MM.1S (cell line): ENCODE results near the gene GPATCH2.
A peak's percentile ranks its signal among the peaks of the same experiment; 100 is the strongest.

Experiments used
- DNase-seq: peaks from one replicate; pipeline ENCODE4 v3.0.0-alpha.2; 2015
- H2AFZ ChIP-seq: fragments of 300-600 bp; sonication (generic); 2 replicates; pipeline ENCODE4 v1.6.0; 2016; ENCODE audit warnings: antibody characterized with exemption, low read length
- H3F3A ChIP-seq: fragments of 300-600 bp; sonication (generic); 2 replicates; pipeline ENCODE4 v1.6.1; 2016; ENCODE audit warnings: mild to moderate bottlenecking, antibody characterized with exemption, low read length, moderate library complexity, mixed read lengths; ENCODE audit not compliant: insufficient read depth
- H3K27ac ChIP-seq: fragments of 300-600 bp; sonication (generic); 2 replicates; pipeline ENCODE4 v1.5.1; 2016; ENCODE audit warnings: mild to moderate bottlenecking, low read length
- H3K27me3 ChIP-seq: fragments of 300-600 bp; sonication (generic); replicated peaks from 2 replicates; pipeline ENCODE4 v1.6.0; 2016; ENCODE audit warnings: low read length; ENCODE audit not compliant: insufficient read depth
- H3K36me3 ChIP-seq: fragments of 300-600 bp; sonication (generic); replicated peaks from 2 replicates; pipeline ENCODE4 v1.6.1; 2016; ENCODE audit warnings: mild to moderate bottlenecking, low read length, mixed read lengths; ENCODE audit not compliant: insufficient read depth
- H3K4me1 ChIP-seq: fragments of 300-600 bp; sonication (generic); 2 replicates; pipeline ENCODE4 v1.6.1; 2016; ENCODE audit warnings: low read length, mixed read lengths
- H3K4me2 ChIP-seq: fragments of 300-600 bp; sonication (generic); 2 replicates; pipeline ENCODE4 v1.6.0; 2016; ENCODE audit warnings: low read depth, low read length
- H3K4me3 ChIP-seq: fragments of 300-600 bp; sonication (generic); 2 replicates; pipeline ENCODE4 v1.5.1; 2016; ENCODE audit warnings: low read length, mixed read lengths
- H3K79me2 ChIP-seq: fragments of 300-600 bp; sonication (generic); 2 replicates; pipeline ENCODE4 v1.6.1; 2016; ENCODE audit warnings: mixed run types, low read length, mixed read lengths
- H3K9ac ChIP-seq: fragments of 300-600 bp; sonication (generic); 2 replicates; pipeline ENCODE4 v1.6.1; 2016; ENCODE audit warnings: low read length, mixed read lengths
- H3K9me2 ChIP-seq: fragments of 300-600 bp; sonication (generic); replicated peaks from 2 replicates; pipeline ENCODE4 v1.6.1; 2016; ENCODE audit warnings: mild to moderate bottlenecking, low read length, mixed read lengths; ENCODE audit not compliant: insufficient read depth
- H3K9me3 ChIP-seq: fragments of 300-600 bp; sonication (generic); replicated peaks from 2 replicates; pipeline ENCODE4 v1.6.1; 2016; ENCODE audit warnings: mild to moderate bottlenecking, low read length, mixed read lengths; ENCODE audit not compliant: insufficient read depth
- H4K20me1 ChIP-seq: fragments of 300-600 bp; sonication (generic); 2 replicates; pipeline ENCODE4 v1.6.1; 2016; ENCODE audit warnings: mild to moderate bottlenecking, low read length, moderate library complexity, mixed read lengths; ENCODE audit not compliant: insufficient read depth
- CTCF ChIP-seq: fragments of 300-600 bp; sonication (generic); IDR thresholded peaks from 2 replicates; pipeline ENCODE4 v1.5.1; 2016; ENCODE audit warnings: antibody characterized with exemption, low read length, mixed read lengths
- EZH2 ChIP-seq: fragments of 300-600 bp; sonication (generic); optimal IDR thresholded peaks from 2 replicates; pipeline ENCODE3; 2017; ENCODE audit warnings: low read depth, mild to moderate bottlenecking, antibody characterized with exemption, low read length, mixed read lengths
- EZH2phosphoT487 ChIP-seq: fragments of 300-600 bp; sonication (generic); IDR thresholded peaks from 2 replicates; pipeline ENCODE4 v1.6.1; 2018; ENCODE audit warnings: antibody characterized with exemption, low read length

The GPATCH2 gene

DNA sequence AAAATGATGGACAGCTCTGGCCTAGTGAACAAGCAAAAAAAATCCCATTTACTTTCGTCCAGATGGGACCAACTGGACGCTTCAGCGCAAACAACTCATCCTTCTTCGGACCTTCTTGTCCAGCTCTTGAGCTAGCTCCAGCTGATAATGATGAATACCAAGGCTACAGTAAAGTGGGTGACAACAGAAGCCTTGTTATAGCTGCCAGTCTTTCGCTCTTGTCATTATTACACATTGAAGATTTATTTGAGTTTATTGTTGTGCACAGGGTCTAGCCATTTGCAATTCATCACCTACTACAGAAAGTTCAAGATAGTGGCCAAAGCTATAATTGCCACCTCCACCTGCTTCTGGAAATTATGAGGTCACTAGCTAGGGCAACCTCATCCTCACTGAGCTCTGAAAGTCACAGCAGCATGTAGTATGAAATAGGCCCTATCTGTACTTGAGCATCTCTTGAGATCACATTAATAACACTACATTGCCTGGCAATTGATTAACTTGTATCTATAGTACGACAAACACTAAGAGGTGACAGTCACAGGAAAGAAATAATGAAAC lies 76.9 kb downstream of the GPATCH2 start:
- Histone ChIP-seq H3K4me1 (no peaks in the 10 kb centered on the region), H2AFZ (no peak overlapping the region), H3K27me3 (no peaks in the 10 kb centered on the region), H4K20me1 (no peaks in the 10 kb centered on the region), H3K9me2 (no peaks in the 10 kb centered on the region), H3K4me2 (no peak overlapping the region), H3K79me2 (no peaks in the 10 kb centered on the region), H3K36me3 (no peaks in the 10 kb centered on the region), H3F3A (no peaks in the 10 kb centered on the region), H3K9ac (no peak overlapping the region), H3K27ac (no peak overlapping the region), H3K4me3 (no peak overlapping the region), H3K9me3 (no peaks in the 10 kb centered on the region)
- TF ChIP-seq CTCF (no peak), EZH2 (no peak), EZH2phosphoT487 (no peak)
- DNase-seq, result no peak

DNA sequence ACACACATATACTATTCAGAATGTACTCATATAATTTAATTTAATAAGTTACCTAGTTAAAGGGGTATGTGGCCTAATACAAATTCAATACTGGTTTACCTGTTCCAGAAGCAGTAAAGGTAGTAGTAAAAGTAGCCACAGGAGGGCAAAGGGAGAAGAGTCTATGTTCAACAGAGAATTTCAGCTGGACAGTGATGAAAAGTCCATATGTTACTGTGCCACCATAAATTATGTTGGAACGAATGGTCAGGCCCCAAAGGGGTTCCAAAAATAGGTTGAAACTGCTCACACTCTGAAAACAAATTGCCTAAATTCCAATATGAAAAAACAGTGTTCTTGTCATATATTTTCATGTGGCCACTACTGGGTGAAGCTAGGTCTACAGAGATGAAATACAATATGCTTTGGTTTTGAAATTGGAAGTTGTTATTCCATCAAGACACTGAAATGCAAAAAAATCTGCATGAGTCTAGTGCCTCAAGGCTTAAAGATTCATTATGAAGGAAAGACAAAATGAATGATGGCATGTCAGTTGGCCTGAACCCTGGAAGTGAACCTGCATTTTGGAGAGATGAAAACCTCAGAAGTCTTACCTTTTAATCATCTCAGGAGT lies 78.4 kb downstream of the GPATCH2 start:
- Histone ChIP-seq H3K9ac (no peak overlapping the region), H3K9me2 (no peaks in the 10 kb centered on the region), H3K4me3 (no peak overlapping the region), H3K4me1 (no peaks in the 10 kb centered on the region), H3K9me3 (no peaks in the 10 kb centered on the region), H3K4me2 (no peak overlapping the region), H3K36me3 (no peaks in the 10 kb centered on the region), H3F3A (no peaks in the 10 kb centered on the region), H4K20me1 (no peaks in the 10 kb centered on the region), H3K79me2 (no peaks in the 10 kb centered on the region), H2AFZ (no peak overlapping the region), H3K27ac (no peak overlapping the region), H3K27me3 (no peaks in the 10 kb centered on the region)
- TF ChIP-seq EZH2 (no peak), CTCF (no peak), EZH2phosphoT487 (no peak)
- DNase-seq, result no peak

DNA sequence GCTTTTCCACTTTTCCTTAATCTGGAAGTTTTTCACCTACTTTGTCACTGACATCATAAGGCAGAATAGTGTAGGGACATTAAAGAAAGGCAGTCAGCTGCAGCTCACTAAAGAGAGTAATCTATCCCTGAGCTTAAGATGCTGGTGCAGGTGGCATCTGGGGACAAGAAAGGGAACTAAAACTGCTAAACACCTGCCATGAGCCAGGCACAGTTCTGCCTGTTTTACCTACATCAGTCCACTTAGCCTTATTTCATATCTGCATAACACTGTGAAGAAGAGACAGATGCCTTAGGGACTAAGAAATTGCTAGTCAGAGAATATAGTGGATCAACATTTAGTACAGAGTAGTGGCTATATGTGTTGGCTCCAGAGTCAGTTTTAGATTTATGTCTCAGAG lies 88.1 kb downstream of the GPATCH2 start:
- no peak overlapping the region for H2AFZ ChIP-seq

More for the DNA sequence above, 88.1 kb downstream of the GPATCH2 start:
- Histone ChIP-seq H3K4me1 (no peaks in the 10 kb centered on the region), H3K36me3 (no peaks in the 10 kb centered on the region), H3K9me2 (no peaks in the 10 kb centered on the region), H3F3A (no peaks in the 10 kb centered on the region), H4K20me1 (no peaks in the 10 kb centered on the region), H3K79me2 (no peaks in the 10 kb centered on the region), H3K4me3 (no peak overlapping the region), H3K9ac (no peak overlapping the region), H3K9me3 (no peaks in the 10 kb centered on the region), H3K27ac (no peak overlapping the region), H3K4me2 (no peak overlapping the region), H3K27me3 (no peaks in the 10 kb centered on the region)
- no peak for TF ChIP-seq CTCF
- no peak for TF ChIP-seq EZH2phosphoT487
- no peak for TF ChIP-seq EZH2
- DNase-seq, result peak; percentile 31
